Left cardiac atrium (tissue), 4 donors: ENCODE results near the gene SSTR1. TPM values are rescaled to one million over a fixed set of nuclear protein-coding genes. Genes with fewer than 3 reads are reported as not detected.

Source experiments
- ATAC-seq, 2 donors: fragments of 200-7000 bp; cut with Tn5 transposase; one replicate each; pipeline ENCODE4 v1.9.1; 2020; ENCODE audit warnings: mild to moderate bottlenecking in 2 of 2, moderate library complexity in 2 of 2
- DNase-seq: peaks from one replicate; pipeline ENCODE4 v3.0.0-alpha.2; 2020
- intact Hi-C, 2 donors: fragments of 100-400 bp; cut with DNase I; formaldehyde crosslinking; loops; one replicate each; pipeline versions ENCODE4 v1.14.1 to v1.15.1; 2022 to 2023
- total RNA-seq, 2 donors: library from RNA; stranded (reverse); fragmentation: NEBNext Ultra II Directional; extraction: Animal tissue kit (Norgen Biotek cat#: 25700); gene quantifications; one replicate each; pipeline ENCODE4 v1.2.1, GENCODE V29; 2021
- donor health status: DM: no; HTN: yes; CAD: no.
- donor health status: DM: no; HTN: yes; CAD: no; lungs with severe emphysema.
- donor health status: DM: yes; HTN: yes; CAD: no.
- donor health status: Dilated cardiomyopathy.

SSTR1 gene
- total RNA-seq, 2 donors from 2014 or later, result 1.0 to 1.3 TPM

- intact Hi-C loops, result no loop called here
- no peak for DNase-seq
- ATAC-seq, result peak in 1 of 2 donors; percentile 38
These were observed 9.8 kb downstream of the SSTR1 start for GRCh38 chr14:38217553-38217952.

- intact Hi-C loops, result no loop called here
- no peak for DNase-seq
- no peak for ATAC-seq
These were observed 13.4 kb downstream of the SSTR1 start for GRCh38 chr14:38221077-38221476.

GRCh38 chr14:38224338-38224737 lies 16.6 kb downstream of the SSTR1 start:
- ATAC-seq (no peak), DNase-seq (no peak)

GRCh38 chr14:38225946-38226345 lies 18.2 kb downstream of the SSTR1 start:
- DNase-seq (no peak), ATAC-seq (no peak)
- intact Hi-C loops, result no loop called here

More at GRCh38 chr14:38224338-38224737, 16.6 kb downstream of the SSTR1 start:
- intact Hi-C loops, result no loop called here

GRCh38 chr14:38226366-38226765 lies 18.7 kb downstream of the SSTR1 start:
- intact Hi-C loops, result no loop called here
- DNase-seq (no peak), ATAC-seq (no peak)

GRCh38 chr14:38233218-38233617 lies 25.5 kb downstream of the SSTR1 start:
- DNase-seq, result no peak
- no peak for ATAC-seq
- intact Hi-C loops, result no loop called here

- DNase-seq (no peak), ATAC-seq (no peak)
- intact Hi-C loops, result no loop called here
These were observed 30.6 kb downstream of the SSTR1 start for GRCh38 chr14:38238332-38238731.

GRCh38 chr14:38238878-38239277 lies 31.2 kb downstream of the SSTR1 start:
- DNase-seq (no peak), ATAC-seq (no peak)
- intact Hi-C loops, result no loop called here

GRCh38 chr14:38243696-38244240 lies 36.1 kb downstream of the SSTR1 start:
- ATAC-seq, result no peak
- intact Hi-C loops, result no loop called here

GRCh38 chr14:38248321-38249028 lies 40.8 kb downstream of the SSTR1 start:
- intact Hi-C loops, result loop anchor here in 1 of 2 donors (5.0 kb wide), 1 partner anchor 119 kb away; no protein-coding TSS in a partner anchor
- ATAC-seq, result no peak
- no peak for DNase-seq

More at GRCh38 chr14:38243696-38244240, 36.1 kb downstream of the SSTR1 start:
- no peak for DNase-seq

GRCh38 chr14:38250331-38250730 lies 42.6 kb downstream of the SSTR1 start:
- DNase-seq (no peak), ATAC-seq (no peak)
- intact Hi-C loops, result no loop called here

- ATAC-seq (no peak), DNase-seq (no peak)
- intact Hi-C loops, result no loop called here
These were observed 44.5 kb downstream of the SSTR1 start for GRCh38 chr14:38252066-38252710.

- intact Hi-C loops, result no loop called here
- DNase-seq, result no peak
- ATAC-seq, result no peak
These were observed 46.0 kb downstream of the SSTR1 start for GRCh38 chr14:38253676-38254075.

GRCh38 chr14:38254571-38255407 lies 47.1 kb downstream of the SSTR1 start:
- ATAC-seq (peak; percentile 2 to 3), DNase-seq (no peak)
- intact Hi-C loops, result no loop called here

- DNase-seq (peak; percentile 34), ATAC-seq (peak; percentile 10 to 48)
- intact Hi-C loops, result no loop called here
These were observed 47.6 kb downstream of the SSTR1 start for GRCh38 chr14:38255408-38255672.

GRCh38 chr14:38255673-38256532 lies 48.2 kb downstream of the SSTR1 start, which contains the start of gene CLEC14A:
TSS of gene CLEC14A (minus strand) at chr14:38256093. CDS start at chr14:38256022, 71 bp downstream.
- intact Hi-C loops, result no loop called here
- DNase-seq, result peak; percentile 86
- peak; percentile 81 to 89 for ATAC-seq

GRCh38 chr14:38256533-38256840 lies 48.8 kb downstream of the SSTR1 start:
- DNase-seq, result peak; percentile 71

GRCh38 chr14:38257507-38257906 lies 49.8 kb downstream of the SSTR1 start:
- no peak for DNase-seq
- intact Hi-C loops, result no loop called here

More at GRCh38 chr14:38256533-38256840, 48.8 kb downstream of the SSTR1 start:
- no peak for ATAC-seq
- intact Hi-C loops, result no loop called here

GRCh38 chr14:38261620-38262019 lies 53.9 kb downstream of the SSTR1 start:
- no peak for DNase-seq
- no peak for ATAC-seq
- intact Hi-C loops, result no loop called here

More at GRCh38 chr14:38257507-38257906, 49.8 kb downstream of the SSTR1 start:
- ATAC-seq, result no peak
